ENCODE measurements around the gene KRTAP10-9. TPM values are rescaled to one million over a fixed set of nuclear protein-coding genes. Genes with fewer than 3 reads are reported as not detected.
"Not testable (repeated sequence)": the region's sequence is repeated elsewhere in the genome, so short reads cannot be mapped to it uniquely, and the experiment has no call there.

The KRTAP10-9 gene
- total RNA-seq, 1 donor from 2014 or later, result not detected

DNA sequence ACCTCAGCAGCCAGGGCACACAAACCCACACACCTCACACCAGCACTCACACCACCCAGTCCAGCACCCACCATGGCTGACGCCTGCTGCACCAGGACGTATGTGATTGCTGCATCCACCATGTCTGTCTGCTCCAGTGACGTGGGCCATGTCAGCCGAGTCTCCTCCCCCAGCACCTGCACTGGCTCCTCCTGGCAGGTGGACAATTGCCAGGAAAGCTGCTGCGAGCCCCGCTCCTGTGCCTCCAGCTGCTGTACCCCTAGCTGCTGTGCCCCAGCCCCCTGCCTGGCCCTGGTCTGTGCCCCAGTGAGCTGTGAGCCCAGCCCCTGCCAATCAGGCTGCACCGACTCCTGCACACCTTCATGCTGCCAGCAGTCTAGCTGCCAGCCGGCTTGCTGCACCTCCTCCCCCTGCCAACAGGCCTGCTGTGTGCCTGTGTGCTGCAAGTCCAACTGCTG lies 14.8 kb upstream of the KRTAP10-9 start, which contains the start of gene KRTAP10-8:
KRTAP10-8 (plus strand) TSS at position 51 of the 458 bp plus-strand sequence; CDS start at position 73, 22 bp downstream.
- intact Hi-C loops (cut with DNase I), result no loop called here
- DNase-seq (ENCODE audit: low spot score) (no peak), ATAC-seq (no peak)

DNA sequence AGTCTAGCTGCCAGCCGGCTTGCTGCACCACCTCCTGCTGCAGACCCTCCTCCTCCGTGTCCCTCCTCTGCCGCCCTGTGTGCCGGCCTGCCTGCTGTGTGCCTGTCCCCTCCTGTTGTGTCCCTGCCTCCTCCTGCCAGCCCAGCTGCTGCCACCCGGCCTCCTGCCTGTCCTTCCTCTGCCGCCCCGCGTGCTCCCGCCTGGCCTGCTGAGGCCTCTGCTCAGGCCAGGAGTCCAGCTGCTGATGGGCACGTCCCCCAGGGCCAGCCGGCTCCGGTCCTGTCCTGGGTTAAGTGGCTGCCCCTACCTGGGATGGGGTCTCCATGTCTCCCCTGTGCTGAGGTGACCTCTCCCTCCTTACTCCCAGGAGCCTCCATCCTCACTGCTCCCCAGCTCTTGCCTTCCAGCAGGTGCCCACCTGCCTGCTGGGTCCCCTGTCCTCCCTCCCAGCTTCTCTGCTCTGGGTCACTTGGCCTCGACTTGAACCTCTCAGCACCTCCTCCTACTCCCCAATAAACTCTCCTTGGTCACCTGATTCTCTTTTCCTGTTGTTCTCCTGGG lies 14.1 kb upstream of the KRTAP10-9 start:
- intact Hi-C loops (cut with DNase I), result no loop called here
- DNase-seq (ENCODE audit: low spot score) (no peak), ATAC-seq (no peak)

DNA sequence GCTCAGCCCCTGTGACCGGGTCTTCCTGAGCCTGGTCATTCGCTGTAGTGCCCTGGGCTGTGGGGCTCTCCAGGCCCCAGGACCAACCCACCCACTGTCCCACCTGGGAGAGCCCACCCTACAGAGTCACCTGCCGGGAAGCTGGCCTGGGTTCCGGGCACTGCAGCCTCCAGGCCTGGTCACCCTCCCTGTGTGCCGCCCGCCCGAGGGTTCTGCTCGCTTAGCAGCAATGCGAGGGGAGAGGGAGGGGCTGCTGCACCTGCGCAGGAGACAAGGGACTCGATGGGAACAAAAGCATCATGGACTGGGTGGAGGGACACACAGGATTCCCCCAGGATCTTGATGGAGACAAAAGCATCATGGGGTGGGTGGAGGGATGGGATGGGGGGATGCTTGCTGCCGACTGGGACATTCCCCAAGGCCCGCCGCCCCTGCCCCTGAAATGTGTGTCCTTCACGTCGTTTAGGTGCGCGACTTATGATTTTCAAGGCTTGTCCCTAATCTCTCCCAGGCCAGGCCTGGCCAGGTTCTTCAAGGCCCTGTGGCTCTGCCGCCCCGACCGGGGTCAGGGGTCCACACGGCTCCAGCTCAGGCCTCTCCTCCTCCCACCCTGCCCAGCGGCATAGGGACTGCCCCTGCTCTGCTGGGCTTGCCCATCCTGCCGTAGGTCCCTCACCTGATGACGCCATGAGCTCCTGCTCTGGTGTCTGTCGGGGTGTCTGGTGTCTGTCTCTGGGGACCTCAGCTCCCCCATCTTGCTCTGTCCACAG lies 13.3 kb upstream of the KRTAP10-9 start:
- intact Hi-C loops (cut with DNase I), result no loop called here
- no peak for DNase-seq (ENCODE audit: low spot score)
- no peak for ATAC-seq

DNA sequence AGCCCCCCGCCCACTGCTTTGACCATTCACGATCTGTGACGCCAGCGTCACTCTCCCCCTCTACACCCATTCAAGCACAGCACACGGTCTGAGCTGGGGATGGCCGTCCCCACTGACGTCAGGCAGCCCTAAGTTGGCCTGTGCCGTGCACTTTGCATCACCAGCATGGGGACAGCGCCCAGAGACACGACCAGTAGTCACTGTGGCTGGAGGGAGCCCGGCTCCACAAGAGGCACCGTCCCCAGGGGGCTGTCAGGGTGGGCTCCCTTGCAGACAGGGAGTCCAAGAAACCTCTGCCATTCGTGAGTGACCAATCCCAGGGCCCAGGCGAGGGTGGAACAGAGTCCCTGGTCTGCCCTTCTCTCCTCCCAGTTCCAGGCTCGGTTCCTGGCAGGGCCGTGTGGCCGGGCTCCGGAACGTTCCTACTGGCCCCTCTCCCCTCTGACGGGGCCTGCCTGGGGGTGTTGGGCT lies 12.7 kb upstream of the KRTAP10-9 start:
- intact Hi-C loops (cut with DNase I), result no loop called here
- ATAC-seq, result no peak
- DNase-seq (ENCODE audit: low spot score), result no peak

DNA sequence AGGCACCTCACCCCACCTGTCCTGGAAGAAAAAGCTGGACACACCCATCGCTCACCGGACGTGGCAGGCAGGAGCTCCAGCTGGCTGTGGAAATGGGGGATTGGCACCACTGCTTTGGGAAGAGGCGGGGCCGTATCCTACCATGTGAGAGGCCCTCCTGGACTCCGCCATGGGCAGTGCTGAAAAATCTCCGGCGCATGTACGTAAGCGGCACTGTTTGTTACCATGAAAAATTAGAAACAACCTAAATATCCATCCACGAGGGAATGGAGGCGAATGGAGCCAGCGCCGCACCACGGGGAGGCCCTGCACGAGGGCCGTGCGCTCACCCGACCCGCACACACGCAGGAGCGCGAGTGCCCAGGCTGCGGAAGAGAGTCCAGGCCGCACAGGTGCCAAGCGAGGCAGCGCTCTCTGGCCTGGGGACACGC lies 11.9 kb upstream of the KRTAP10-9 start:
- DNase-seq (ENCODE audit: low spot score) (no peak), ATAC-seq (no peak)
- intact Hi-C loops (cut with DNase I), result no loop called here

DNA sequence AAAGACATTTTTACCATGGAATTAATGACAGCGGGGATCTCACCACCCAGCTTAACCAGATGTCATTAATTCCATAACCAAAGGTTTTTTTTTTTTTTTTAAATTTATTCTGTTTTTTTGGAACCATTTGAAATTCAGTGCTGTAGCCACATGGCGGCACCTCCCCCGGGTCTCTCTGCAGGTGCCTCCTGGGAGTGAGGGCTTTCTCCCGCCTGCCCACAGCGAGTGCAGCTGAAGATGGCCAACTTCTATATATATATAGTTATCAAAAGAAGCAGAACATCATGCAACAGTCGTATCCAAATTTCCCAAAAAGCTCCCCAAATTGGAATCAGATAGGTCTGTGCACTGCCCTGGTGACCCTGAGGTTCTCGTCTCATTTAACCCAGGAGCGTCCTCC lies 11.4 kb upstream of the KRTAP10-9 start:
- DNase-seq (ENCODE audit: low spot score) (no peak), ATAC-seq (no peak)
- intact Hi-C loops (cut with DNase I), result no loop called here

DNA sequence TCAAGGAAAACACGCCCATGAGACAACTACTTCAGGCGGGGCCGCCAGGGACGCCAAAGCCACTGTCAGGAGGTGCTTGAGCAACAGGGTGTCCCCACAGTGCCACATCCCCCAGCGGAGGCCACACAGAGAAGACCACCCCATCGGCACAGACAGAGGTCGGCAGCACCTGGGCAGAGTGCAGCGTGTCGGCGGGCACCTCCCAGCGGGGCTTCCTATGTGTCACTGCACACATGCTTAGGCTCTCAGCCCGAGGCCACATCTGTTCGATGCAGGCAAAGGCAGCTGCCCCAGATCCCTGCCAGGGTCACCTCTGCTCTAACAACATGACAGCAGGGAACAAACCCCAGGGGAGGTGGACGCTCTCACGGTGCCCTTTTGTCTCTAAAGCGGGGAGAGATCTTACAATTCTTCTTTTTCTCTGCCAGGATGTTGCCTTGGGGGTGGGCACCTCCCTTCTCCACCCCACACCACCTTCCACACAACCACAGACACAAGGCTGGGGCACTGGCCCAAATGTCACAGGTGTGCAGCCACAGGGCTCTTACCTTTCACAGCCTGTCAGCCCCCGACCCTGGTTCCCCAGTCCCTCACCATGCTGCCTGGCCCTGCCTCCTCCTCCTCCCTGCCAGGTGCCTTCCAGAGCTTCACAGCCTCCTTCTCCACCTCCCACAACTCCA lies 10.8 kb upstream of the KRTAP10-9 start:
- no peak for ATAC-seq
- intact Hi-C loops (cut with DNase I), result no loop called here
- DNase-seq (ENCODE audit: low spot score), result no peak

DNA sequence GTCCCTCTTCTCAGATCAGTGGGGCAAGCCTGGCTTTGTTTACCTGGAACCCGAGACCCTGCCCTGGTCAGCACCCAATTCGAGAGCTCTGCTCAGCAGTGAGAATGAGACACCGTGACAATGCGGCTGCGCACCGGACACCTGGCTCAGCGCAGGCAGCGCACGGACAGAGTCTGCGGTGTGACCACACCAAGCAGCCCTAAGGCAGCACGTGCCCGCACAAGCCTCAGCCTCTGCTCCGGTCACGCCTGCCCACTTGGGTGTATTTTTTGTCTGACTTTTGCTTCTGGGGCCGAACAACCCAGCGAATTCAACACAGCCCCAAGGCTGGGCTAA lies 10.3 kb upstream of the KRTAP10-9 start:
- ATAC-seq (no peak), DNase-seq (ENCODE audit: low spot score) (no peak)
- intact Hi-C loops (cut with DNase I), result no loop called here

DNA sequence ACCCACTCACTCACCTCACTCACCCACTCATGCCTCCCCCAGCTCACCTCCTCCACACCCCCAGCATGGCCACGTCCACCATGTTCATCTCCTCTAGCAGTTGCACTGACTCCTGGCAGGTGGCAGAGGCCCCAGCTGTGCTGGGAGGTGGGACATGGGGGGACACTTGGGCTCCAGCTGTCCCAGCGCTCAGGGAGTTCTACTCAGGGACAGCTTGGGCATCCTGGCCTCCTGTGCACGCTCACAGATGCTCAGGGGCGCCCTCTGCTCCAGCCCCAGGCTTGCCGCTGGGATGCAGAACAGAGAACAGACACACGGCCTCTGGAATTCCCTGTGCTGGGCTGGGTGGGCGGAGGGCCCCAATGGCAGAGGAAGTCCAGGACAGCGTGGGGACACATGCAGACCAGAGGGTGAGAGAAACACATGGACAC lies 9.8 kb upstream of the KRTAP10-9 start:
- DNase-seq (ENCODE audit: low spot score) (no peak), ATAC-seq (no peak)
- intact Hi-C loops (cut with DNase I), result no loop called here

DNA sequence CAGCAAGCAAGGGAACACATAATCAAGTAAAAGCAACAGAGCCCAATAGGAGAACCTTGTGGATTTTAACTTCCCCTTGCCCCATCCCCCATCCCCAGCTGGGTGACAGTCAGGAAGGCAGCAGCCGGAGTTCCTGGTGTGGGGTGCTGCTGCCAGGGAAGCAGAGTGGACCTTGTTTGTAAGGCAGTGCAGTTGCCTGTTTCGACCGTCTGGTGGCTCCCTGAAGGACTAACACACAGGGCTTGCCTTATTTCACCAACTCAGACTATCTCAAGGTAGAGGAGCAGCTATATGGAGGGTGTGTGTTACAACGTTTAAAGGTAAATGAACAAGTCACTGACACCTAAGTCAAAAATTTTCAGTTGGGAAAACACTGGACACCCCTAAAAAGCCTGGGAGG lies 8.4 kb upstream of the KRTAP10-9 start:
- intact Hi-C loops (cut with DNase I), result no loop called here
- DNase-seq (ENCODE audit: low spot score) (no peak), ATAC-seq (peak; percentile 72)

DNA sequence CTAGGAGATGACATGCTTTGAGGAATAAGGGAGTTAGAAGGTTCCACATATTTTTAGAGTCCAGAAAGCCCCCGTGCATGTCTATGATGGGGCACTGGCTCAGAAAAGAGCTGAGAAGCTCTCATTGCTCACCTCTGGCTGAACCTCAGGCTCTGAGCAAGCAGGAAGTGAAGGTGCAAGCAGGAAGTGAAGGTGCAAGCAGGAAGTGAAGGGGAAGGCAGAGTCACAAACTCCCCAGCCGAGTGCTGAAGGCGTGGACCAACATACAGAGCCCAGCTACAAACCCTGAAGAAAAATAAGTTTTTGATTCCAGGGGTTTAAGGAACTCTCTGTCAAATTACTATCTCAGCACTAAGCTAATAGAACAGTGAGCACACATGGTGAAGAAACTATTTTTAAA lies 8.0 kb upstream of the KRTAP10-9 start:
- ATAC-seq (no peak), DNase-seq (ENCODE audit: low spot score) (no peak)
- intact Hi-C loops (cut with DNase I), result no loop called here

DNA sequence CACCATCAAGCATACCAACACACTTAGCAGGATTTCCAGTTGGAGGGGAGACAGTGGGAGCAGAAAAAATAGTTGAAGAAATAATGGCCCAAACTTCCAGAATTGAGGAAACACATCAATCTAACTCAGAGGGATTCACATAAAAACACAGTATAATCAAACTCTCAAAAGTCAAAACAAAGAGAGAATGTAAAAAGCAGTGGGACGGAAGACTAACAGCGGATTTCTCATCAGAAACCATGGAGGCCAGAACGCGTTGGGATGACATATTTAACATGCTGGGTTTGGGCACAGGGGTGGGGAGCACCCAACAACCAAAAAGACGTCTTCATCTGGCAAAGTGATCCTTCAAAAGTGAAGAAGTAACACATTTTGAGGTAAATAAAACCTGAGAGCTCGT lies 7.0 kb upstream of the KRTAP10-9 start:
- no peak for ATAC-seq
- intact Hi-C loops (cut with DNase I), result no loop called here
- no peak for DNase-seq (ENCODE audit: low spot score)

DNA sequence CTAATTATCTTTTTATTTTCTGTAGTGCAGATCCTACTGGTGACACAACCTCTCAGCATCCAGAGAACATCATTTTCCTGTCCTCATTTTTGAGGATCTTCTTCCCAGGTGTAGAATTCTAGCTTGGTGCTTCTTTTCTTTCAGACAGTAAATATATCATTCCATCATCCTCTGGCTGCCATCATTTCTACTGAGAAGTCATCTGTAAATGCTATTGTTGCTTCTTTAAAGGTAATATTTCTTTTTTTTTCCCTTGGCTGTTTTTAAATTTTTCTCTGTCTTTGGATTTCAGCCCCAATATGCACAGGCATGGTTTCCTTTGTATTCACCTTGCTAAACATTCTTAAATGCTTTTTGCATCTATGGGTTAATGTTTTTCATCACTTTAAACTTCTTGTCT lies 3.3 kb upstream of the KRTAP10-9 start:
- ATAC-seq, result no peak
- intact Hi-C loops (cut with DNase I), result no loop called here
- DNase-seq (ENCODE audit: low spot score), result no peak

DNA sequence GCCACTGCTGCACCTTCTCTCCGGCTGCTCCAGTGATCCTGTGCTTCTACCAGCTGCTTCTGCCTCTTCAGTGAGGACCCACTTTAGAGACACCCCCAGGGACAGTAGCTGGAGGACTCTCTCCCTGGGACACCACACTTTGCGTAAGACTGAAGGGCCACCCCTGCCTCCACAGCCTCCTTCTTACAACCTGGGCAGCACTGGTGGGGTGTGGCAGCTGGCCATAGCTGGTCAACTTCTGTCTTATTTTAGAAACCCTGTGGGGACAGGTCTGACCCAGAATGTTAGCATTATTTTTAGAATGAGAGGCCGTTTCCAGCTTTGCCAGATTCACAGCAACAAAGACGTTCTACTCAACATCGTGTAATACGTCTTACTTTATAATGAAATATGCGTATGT lies 1.1 kb upstream of the KRTAP10-9 start:
- no peak for DNase-seq (ENCODE audit: low spot score)
- intact Hi-C loops (cut with DNase I), result no loop called here
- ATAC-seq, result no peak

DNA sequence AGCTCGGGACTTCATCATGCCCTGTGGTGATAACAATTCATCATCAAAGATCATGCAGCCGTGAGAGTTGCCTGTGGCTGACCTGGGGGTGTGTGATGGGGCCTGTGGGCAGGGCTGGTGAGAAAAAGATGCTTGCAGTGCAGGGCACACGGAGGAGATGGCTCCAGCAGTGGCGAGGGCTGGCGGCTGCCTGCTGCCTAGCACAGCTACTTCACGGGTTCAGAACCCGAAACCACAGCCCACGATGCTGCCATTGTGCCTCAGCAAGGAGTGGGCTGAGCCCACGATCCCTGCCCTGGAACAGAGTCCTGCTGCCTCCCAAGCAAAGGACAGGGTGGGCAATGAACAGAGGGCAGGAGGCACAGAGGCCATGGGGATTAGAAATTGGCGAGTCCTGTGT lies 631 bp upstream of the KRTAP10-9 start:
- intact Hi-C loops (cut with DNase I), result no loop called here
- DNase-seq (ENCODE audit: low spot score) (no peak), ATAC-seq (no peak)

DNA sequence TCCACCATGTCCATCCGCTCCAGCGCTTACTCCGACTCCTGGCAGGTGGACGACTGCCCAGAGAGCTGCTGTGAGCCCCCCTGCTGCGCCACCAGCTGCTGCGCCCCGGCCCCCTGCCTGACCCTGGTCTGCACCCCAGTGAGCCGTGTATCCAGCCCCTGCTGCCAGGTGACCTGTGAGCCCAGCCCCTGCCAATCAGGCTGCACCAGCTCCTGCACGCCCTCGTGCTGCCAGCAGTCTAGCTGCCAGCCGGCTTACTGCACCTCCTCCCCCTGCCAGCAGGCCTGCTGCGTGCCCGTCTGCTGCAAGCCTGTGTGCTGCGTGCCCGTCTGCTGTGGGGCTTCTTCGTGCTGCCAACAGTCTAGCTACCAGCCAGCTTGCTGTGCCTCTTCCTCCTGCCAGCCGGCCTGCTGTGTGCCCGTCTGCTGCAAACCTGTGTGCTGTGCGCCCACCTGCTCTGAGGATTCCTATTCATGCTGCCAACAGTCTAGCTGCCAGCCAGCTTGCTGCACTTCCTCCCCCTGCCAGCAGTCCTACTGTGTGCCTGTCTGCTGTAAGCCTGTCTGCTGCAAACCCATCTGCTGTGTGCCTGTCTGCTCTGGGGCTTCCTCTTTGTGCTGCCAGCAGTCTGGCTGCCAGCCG lies 409 bp downstream of the KRTAP10-9 start:
- ATAC-seq; intact Hi-C loops (cut with DNase I); DNase-seq (ENCODE audit: low spot score): not testable (repeated sequence)

DNA sequence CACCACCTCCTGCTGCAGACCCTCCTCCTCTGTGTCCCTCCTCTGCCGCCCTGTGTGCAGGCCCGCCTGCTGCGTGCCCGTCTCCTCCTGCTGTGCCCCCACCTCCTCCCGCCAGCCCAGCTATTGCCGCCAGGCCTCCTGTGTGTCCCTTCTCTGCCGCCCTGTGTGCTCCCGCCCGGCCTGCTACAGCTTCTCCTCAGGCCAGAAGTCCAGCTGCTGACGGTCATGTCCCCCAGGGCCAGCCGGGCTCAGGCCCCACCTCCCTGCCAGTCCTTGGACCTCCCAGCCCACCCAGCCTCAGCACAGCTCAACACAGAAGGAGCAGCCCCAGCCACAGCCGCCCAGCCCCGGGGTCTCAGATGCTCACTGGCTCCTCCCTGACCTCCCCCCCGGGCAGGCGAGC lies 939 bp downstream of the KRTAP10-9 start:
- intact Hi-C loops (cut with DNase I); DNase-seq (ENCODE audit: low spot score): not testable (repeated sequence)

DNA sequence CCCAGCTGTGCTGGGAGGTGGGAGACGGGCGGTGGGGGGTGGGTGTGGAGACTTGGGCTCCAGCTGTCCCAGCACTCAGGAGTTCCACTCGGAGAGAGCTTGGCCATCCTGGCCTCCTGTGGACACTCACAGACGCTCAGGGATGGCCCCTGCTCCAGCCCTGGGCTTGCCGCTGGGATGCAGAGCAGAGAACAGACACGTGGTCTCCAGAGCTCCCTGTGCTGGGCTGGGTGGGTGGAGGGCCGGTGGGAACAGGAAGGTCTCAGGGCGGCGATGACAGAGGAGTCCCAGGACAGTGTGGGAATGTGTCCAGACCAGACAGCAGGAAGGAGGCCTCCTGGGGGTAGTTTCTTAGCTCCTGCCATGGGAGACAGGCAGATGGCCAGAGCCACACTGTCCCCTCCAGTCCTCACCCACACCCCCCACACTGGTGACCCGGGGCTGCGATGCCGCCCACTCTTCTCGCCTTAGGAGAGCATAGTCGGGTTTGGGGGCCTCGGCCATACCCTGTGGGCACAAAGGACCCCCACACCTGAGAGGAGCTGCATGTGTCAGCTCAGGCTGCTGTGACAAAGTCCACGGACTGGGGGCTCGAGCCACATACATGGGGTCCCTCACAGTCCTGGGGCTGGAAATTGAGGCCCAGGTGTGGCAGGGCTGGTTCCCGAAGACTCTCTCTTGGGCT lies 2.0 kb downstream of the KRTAP10-9 start:
- ATAC-seq, result no peak
- intact Hi-C loops (cut with DNase I), result no loop called here
- no peak for DNase-seq (ENCODE audit: low spot score)

More for the DNA sequence above, 939 bp downstream of the KRTAP10-9 start:
- ATAC-seq, result not testable (repeated sequence)

DNA sequence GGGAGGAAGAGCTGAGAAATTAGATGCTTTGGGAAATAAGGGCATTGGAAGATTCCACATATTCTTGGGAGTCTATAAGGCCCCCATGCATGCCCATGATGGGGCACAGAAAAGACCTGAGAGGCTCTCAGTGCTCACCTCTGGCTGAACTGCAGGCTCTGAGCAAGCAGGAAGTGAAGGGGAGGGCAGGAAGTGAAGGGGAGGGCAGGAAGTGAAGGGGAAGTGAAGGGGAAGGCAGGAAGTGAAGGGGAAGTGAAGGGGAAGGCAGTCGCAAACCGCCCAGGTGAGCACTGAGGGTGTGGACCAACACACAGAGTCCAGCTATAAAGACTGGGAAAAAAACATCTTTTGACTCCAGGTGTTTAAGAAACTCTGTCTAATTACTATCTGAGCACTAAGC lies 3.5 kb downstream of the KRTAP10-9 start:
- DNase-seq (ENCODE audit: low spot score), result no peak
- ATAC-seq, result no peak
- intact Hi-C loops (cut with DNase I), result no loop called here

All from sciatic nerve (tissue), 2 donors.